Sigmoid colon (tissue), 4 donors: Measurements from ENCODE around the gene TRIAP1.

Source experiments
- EP300 ChIP-seq, 4 donors: sonication (generic); formaldehyde crosslinking; IDR thresholded peaks; one replicate each; pipeline ENCODE4 v1.6.1; 2017; ENCODE audit warnings: antibody characterized with exemption in 4 of 4
- POLR2A ChIP-seq, 2 donors: fragments of 450-650 bp; IDR thresholded peaks; one replicate each; pipeline ENCODE4 v1.6.1; 2016; ENCODE audit warnings: antibody characterized with exemption in 2 of 2, mild to moderate bottlenecking in 2 of 2, moderate library complexity in 2 of 2
- POLR2AphosphoS5 ChIP-seq, 4 donors: sonication (generic); formaldehyde crosslinking; IDR thresholded peaks; one replicate each; pipeline ENCODE4 v1.6.1; 2017; ENCODE audit warnings: antibody characterized with exemption in 4 of 4
- TF ChIP-seq, protein P1 (sequence below), 4 experiments: fragments of 450-650 bp in 3 of 4; fragments of 200-600 bp in 1 of 4; IDR thresholded peaks; one replicate each; pipeline ENCODE4 v1.5.1; 2016 to 2019; ENCODE audit warnings: antibody characterized with exemption in 4 of 4, mild to moderate bottlenecking in 3 of 4, moderate library complexity in 2 of 4

DNA sequence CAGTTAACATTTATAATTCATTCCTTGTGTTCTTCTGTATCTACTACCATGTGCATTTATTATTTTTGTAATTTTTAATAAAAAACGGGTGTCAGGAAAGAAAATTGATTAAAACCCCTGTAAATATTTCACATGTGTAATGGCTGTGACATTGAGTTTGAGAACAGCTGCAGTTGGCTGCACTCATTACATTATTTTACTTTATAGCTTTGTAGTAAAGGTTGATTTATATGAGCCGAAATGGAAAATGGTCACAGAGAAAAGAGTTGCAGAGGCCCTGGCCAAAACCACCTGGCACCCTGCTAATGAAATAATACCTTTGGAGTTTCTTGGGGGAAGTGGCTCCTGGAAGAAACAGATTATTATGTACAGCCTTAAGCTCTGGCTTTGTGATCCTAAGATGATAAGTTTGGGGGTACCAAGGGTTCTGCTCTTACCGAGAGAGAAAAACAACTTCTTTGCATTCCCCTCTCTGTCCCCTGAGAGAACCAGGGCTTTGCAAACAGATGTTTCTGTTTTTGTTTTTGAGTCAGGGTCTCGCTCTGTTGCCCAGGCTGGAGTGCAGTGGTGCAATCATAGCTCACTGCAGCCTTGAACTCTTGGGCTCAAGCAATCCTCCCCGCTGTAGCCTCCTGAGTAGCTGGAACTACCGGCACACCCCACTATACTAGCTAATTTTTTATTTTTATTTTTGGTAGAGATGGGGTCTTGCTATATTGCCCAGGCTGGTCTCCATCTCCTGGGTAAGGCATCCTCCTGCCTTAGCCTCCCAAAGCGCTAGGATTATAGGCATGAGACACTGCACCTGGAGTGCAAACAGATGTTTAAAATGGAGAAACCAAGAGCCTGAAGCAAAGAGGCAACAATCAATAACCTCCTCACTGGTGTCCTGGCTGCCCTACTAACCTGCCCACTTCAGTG is 40.0 kb upstream of the TRIAP1 start:
- TF ChIP-seq, protein P1, sequence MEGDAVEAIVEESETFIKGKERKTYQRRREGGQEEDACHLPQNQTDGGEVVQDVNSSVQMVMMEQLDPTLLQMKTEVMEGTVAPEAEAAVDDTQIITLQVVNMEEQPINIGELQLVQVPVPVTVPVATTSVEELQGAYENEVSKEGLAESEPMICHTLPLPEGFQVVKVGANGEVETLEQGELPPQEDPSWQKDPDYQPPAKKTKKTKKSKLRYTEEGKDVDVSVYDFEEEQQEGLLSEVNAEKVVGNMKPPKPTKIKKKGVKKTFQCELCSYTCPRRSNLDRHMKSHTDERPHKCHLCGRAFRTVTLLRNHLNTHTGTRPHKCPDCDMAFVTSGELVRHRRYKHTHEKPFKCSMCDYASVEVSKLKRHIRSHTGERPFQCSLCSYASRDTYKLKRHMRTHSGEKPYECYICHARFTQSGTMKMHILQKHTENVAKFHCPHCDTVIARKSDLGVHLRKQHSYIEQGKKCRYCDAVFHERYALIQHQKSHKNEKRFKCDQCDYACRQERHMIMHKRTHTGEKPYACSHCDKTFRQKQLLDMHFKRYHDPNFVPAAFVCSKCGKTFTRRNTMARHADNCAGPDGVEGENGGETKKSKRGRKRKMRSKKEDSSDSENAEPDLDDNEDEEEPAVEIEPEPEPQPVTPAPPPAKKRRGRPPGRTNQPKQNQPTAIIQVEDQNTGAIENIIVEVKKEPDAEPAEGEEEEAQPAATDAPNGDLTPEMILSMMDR (IDR thresholded peaks at IDR 0.05) = no peak
- TF ChIP-seq POLR2A (IDR thresholded peaks at IDR 0.05) (no peak), POLR2AphosphoS5 (IDR thresholded peaks at IDR 0.05) (no peak), EP300 (IDR thresholded peaks at IDR 0.05) (no peak)
